GM21576 (cell line): ENCODE data around the gene PPP1R9B.

Source experiments
- ATAC-seq: cut with Tn5 transposase; IDR thresholded peaks from one replicate; pipeline ENCODE4 v1.9.1; 2021; ENCODE audit warnings: mild to moderate bottlenecking, moderate library complexity; ENCODE audit not compliant: unreplicated experiment

The PPP1R9B gene

GRCh38 chr17:50110591-50111349 is 39.7 kb downstream of the PPP1R9B start:
- no peak for ATAC-seq

GRCh38 chr17:50109785-50110184 is 40.7 kb downstream of the PPP1R9B start:
- no peak for ATAC-seq

- no peak for ATAC-seq
Measured at GRCh38 chr17:50109207-50109606, 41.3 kb downstream of the PPP1R9B start.

- no peak for ATAC-seq
Measured at GRCh38 chr17:50108556-50108955, 41.9 kb downstream of the PPP1R9B start.

GRCh38 chr17:50107790-50108414 is 42.6 kb downstream of the PPP1R9B start:
- ATAC-seq = no peak

GRCh38 chr17:50106393-50107131 is 43.9 kb downstream of the PPP1R9B start:
- no peak for ATAC-seq

- no peak for ATAC-seq
Measured at GRCh38 chr17:50105811-50106210, 44.7 kb downstream of the PPP1R9B start.

- no peak for ATAC-seq
Measured at GRCh38 chr17:50103941-50104340, 46.5 kb downstream of the PPP1R9B start.

- ATAC-seq = no peak
Measured at GRCh38 chr17:50103252-50103651, 47.2 kb downstream of the PPP1R9B start.

- ATAC-seq = no peak
Measured at GRCh38 chr17:50102164-50102991, 48.1 kb downstream of the PPP1R9B start.

- ATAC-seq = no peak
Measured at GRCh38 chr17:50101346-50102163, 48.9 kb downstream of the PPP1R9B start.

GRCh38 chr17:50100921-50101345 is 49.5 kb downstream of the PPP1R9B start:
- no peak for ATAC-seq

- ATAC-seq = no peak
Measured at GRCh38 chr17:50100480-50100883, 50.0 kb downstream of the PPP1R9B start.

GRCh38 chr17:50099003-50099402 is 51.5 kb downstream of the PPP1R9B start:
- ATAC-seq = no peak

GRCh38 chr17:50098583-50098982 is 51.9 kb downstream of the PPP1R9B start:
- ATAC-seq = no peak

- ATAC-seq = no peak
Measured at GRCh38 chr17:50097926-50098325, 52.6 kb downstream of the PPP1R9B start.

- no peak for ATAC-seq
Measured at GRCh38 chr17:50097455-50097854, 53.0 kb downstream of the PPP1R9B start.

- ATAC-seq = no peak
Measured at GRCh38 chr17:50096758-50097157, 53.7 kb downstream of the PPP1R9B start.

- ATAC-seq = no peak
Measured at GRCh38 chr17:50096092-50096491, 54.4 kb downstream of the PPP1R9B start.

GRCh38 chr17:50095626-50096037 is 54.8 kb downstream of the PPP1R9B start:
- ATAC-seq = no peak
